Testis (tissue), 2 donors: ENCODE data around the gene AGAP1.

ENCODE experiments used
- CTCF ChIP-seq, 3 experiments: fragments of 450-650 bp in 2 of 3; fragments of 200-600 bp in 1 of 3; sonication (generic) in 1 of 3; IDR thresholded peaks; one replicate each; pipeline ENCODE4 v1.5.1; 2016 to 2019; ENCODE audit warnings: antibody characterized with exemption in 3 of 3, mild to moderate bottlenecking in 2 of 3, moderate library complexity in 1 of 3
- POLR2A ChIP-seq: fragments of 450-650 bp; IDR thresholded peaks from one replicate; pipeline ENCODE4 v1.6.1; 2017; ENCODE audit warnings: antibody characterized with exemption, mild to moderate bottlenecking, moderate library complexity

GRCh38 chr2:236113948-236114347 is 620.1 kb downstream of the AGAP1 start:
- TF ChIP-seq POLR2A: no peak
- TF ChIP-seq CTCF (IDR thresholded peaks at IDR 0.05): no peak
